OCI-LY3 (cell line): Measurements from ENCODE around the gene ARMC2.

ENCODE experiments used
- H2AFZ ChIP-seq: fragments of 200-600, 300-600 bp; shearing (Covaris generic); 2 replicates; pipeline ENCODE4 v1.6.0; 2014; ENCODE audit warnings: antibody characterized with exemption, low read depth, low read length
- H3K27ac ChIP-seq: fragments of 200-600, 300-600 bp; sonication (generic); 2 replicates; pipeline ENCODE4 v1.5.1; 2014; ENCODE audit warnings: mild to moderate bottlenecking, low read length, moderate library complexity, mixed read lengths
- H3K27me3 ChIP-seq: fragments of 200-600, 300-600 bp; sonication (generic); 2 replicates; pipeline ENCODE4 v1.6.1; 2014; ENCODE audit warnings: low read depth, low read length, mixed read lengths
- H3K36me3 ChIP-seq: fragments of 200-600, 300-600 bp; sonication (generic); replicated peaks from 2 replicates; pipeline ENCODE3; 2014; ENCODE audit warnings: low read depth, low read length, mixed read lengths
- H3K4me1 ChIP-seq: fragments of 300-600, 200-600 bp; sonication (generic); 2 replicates; pipeline ENCODE4 v1.6.1; 2014; ENCODE audit warnings: low read length, mixed read lengths
- H3K4me2 ChIP-seq: fragments of 200-600, 300-600 bp; sonication (generic); 2 replicates; pipeline ENCODE4 v1.6.1; 2014; ENCODE audit warnings: low read length, mixed read lengths
- H3K4me3 ChIP-seq: fragments of 300-600, 200-600 bp; sonication (generic); 2 replicates; pipeline ENCODE4 v1.5.1; 2014; ENCODE audit warnings: antibody characterized with exemption, mild to moderate bottlenecking, low read length, moderate library complexity
- H3K79me2 ChIP-seq: fragments of 300-600, 200-600 bp; shearing (Covaris generic); 2 replicates; pipeline ENCODE4 v1.6.1; 2014; ENCODE audit warnings: mild to moderate bottlenecking, low read length, mixed read lengths
- H3K9ac ChIP-seq: fragments of 300-600, 200-600 bp; shearing (Covaris generic); 2 replicates; pipeline ENCODE4 v1.6.0; 2014; ENCODE audit warnings: mild to moderate bottlenecking, low read length, moderate library complexity
- H3K9me3 ChIP-seq: fragments of 200-600, 300-600 bp; shearing (Covaris generic); 2 replicates; pipeline ENCODE4 v1.6.1; 2014; ENCODE audit warnings: low read length, mixed read lengths; ENCODE audit not compliant: insufficient read depth
- H4K20me1 ChIP-seq: fragments of 200-600, 300-600 bp; sonication (generic); 2 replicates; pipeline ENCODE4 v1.6.1; 2016; ENCODE audit warnings: low read length, mixed read lengths; ENCODE audit not compliant: insufficient read depth
- CTCF ChIP-seq: fragments of 200-600, 300-600 bp; sonication (generic); IDR thresholded peaks from 2 replicates; pipeline ENCODE4 v1.5.1; 2014; ENCODE audit warnings: antibody characterized with exemption, low read length, low read depth
- EZH2phosphoT487 ChIP-seq: fragments of 200-600 bp; shearing (Covaris generic); IDR thresholded peaks from 2 replicates; pipeline ENCODE4 v1.6.1; 2018; ENCODE audit warnings: antibody characterized with exemption, mixed run types, low read depth

Gene ARMC2

GRCh38 chr6:109015176-109015575 lies 167.0 kb downstream of the ARMC2 start:
- H3K4me3 ChIP-seq = no peak overlapping the region
- no peaks in the 10 kb centered on the region for H3K79me2 ChIP-seq
- H3K36me3 ChIP-seq = no peaks in the 10 kb centered on the region
- H3K9me3 ChIP-seq = no peaks in the 10 kb centered on the region
- H3K9ac ChIP-seq = no peak overlapping the region
- no peak overlapping the region for H2AFZ ChIP-seq
- peaks cover 2% of the 10 kb centered on the region; the same call in 1 of the 2 replicates for H3K4me1 ChIP-seq
- TF ChIP-seq EZH2phosphoT487 (no peak), CTCF (no peak)
- no peaks in the 10 kb centered on the region for H4K20me1 ChIP-seq
- H3K27me3 ChIP-seq = peaks cover 4% of the 10 kb centered on the region; the same call in 1 of the 2 replicates
- H3K4me2 ChIP-seq = no peak overlapping the region
- no peak overlapping the region for H3K27ac ChIP-seq

DNA sequence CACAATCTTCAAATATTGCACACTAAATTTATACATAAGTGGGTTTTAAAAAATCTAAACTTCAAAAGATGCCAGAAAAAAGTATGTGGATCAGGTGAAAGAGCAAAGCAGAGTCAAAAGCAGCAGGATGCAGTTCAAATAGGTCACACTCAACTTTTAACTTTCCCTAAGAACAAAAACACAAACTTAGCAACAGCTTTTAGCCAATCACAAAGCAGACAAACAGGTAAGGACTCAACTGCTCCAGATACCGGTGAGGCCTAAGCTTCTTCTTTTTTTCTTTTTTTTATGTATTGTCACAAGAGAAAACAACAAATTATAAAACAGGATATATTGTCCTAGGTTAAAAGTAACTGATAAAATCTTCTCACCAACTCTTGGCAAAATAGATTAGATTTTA lies 171.7 kb downstream of the ARMC2 start:
- no peaks in the 10 kb centered on the region for H3K27me3 ChIP-seq
- no peaks in the 10 kb centered on the region for H3K79me2 ChIP-seq
- no peak overlapping the region for H3K4me2 ChIP-seq
- no peak overlapping the region for H3K4me3 ChIP-seq
- H3K36me3 ChIP-seq = no peaks in the 10 kb centered on the region
- H3K9me3 ChIP-seq = no peaks in the 10 kb centered on the region
- no peak for TF ChIP-seq CTCF
- no peak for TF ChIP-seq EZH2phosphoT487
- no peaks in the 10 kb centered on the region for H4K20me1 ChIP-seq
- no peak overlapping the region for H3K9ac ChIP-seq
- no peaks in the 10 kb centered on the region for H3K4me1 ChIP-seq
- H3K27ac ChIP-seq = no peak overlapping the region
- H2AFZ ChIP-seq = no peak overlapping the region

DNA sequence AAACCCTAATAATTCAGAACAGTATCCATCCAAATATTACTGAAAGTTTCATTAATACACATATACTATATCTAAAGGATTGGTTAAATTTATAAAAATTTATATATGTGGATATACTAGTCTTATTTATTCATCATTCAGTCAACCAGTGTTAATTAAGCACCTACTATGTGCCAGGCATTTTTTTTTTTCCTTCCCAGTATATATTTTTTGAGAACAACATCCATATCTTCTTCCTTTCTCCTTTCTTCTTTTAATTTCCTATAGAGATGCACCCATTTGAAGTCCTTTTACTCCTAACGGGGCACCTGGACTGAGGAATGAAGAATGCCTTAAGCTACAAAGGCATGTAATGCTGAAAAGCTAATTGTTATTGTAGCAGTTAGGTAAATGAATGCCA lies 173.6 kb downstream of the ARMC2 start:
- H2AFZ ChIP-seq = no peak overlapping the region
- no peaks in the 10 kb centered on the region for H3K36me3 ChIP-seq
- no peaks in the 10 kb centered on the region for H4K20me1 ChIP-seq
- no peaks in the 10 kb centered on the region for H3K79me2 ChIP-seq
- TF ChIP-seq CTCF (no peak), EZH2phosphoT487 (no peak)
- no peak overlapping the region for H3K4me3 ChIP-seq
- no peaks in the 10 kb centered on the region for H3K4me1 ChIP-seq
- H3K9me3 ChIP-seq = no peaks in the 10 kb centered on the region
- H3K9ac ChIP-seq = no peak overlapping the region
- H3K4me2 ChIP-seq = no peak overlapping the region
- no peak overlapping the region for H3K27ac ChIP-seq
- no peaks in the 10 kb centered on the region for H3K27me3 ChIP-seq

GRCh38 chr6:109023356-109023925 lies 175.2 kb downstream of the ARMC2 start:
- Histone ChIP-seq H3K9me3 (no peaks in the 10 kb centered on the region), H3K9ac (no peak overlapping the region), H4K20me1 (no peaks in the 10 kb centered on the region), H3K4me3 (no peak overlapping the region), H3K4me1 (no peaks in the 10 kb centered on the region), H3K27me3 (no peaks in the 10 kb centered on the region), H3K79me2 (no peaks in the 10 kb centered on the region), H3K27ac (no peak overlapping the region), H3K4me2 (no peak overlapping the region), H2AFZ (no peak overlapping the region), H3K36me3 (no peaks in the 10 kb centered on the region)
- no peak for TF ChIP-seq CTCF
- TF ChIP-seq EZH2phosphoT487 = no peak
